H9 (cell line): ENCODE results near the gene SYT7. TPM values are rescaled to one million over a fixed set of nuclear protein-coding genes. Genes with fewer than 3 reads are reported as not detected.

Source experiments
- DNase-seq: peaks from one replicate; pipeline ENCODE4 v3.0.0-alpha.2; 2017
- H2AFZ ChIP-seq: one replicate; pipeline ENCODE4 v1.6.1; 2013; ENCODE audit warnings: mild to moderate bottlenecking, low read length, control low read depth, moderate library complexity
- H2AK5ac ChIP-seq: 2 replicates; pipeline ENCODE4 v1.6.1; 2013; ENCODE audit warnings: low read length, control low read depth, mixed read lengths; ENCODE audit not compliant: insufficient read length
- H2BK120ac ChIP-seq: one replicate; pipeline ENCODE4 v1.6.1; 2013; ENCODE audit warnings: low read depth, mild to moderate bottlenecking, low read length, control low read depth, inconsistent platforms; ENCODE audit not compliant: poor library complexity, severe bottlenecking
- H2BK12ac ChIP-seq: 2 replicates; pipeline ENCODE4 v1.6.1; 2013; ENCODE audit warnings: low read length, control low read depth, mixed read lengths, low read depth; ENCODE audit not compliant: insufficient read length
- H2BK15ac ChIP-seq: 2 replicates; pipeline ENCODE4 v1.6.1; 2013; ENCODE audit warnings: low read depth, low read length, control low read depth
- H2BK20ac ChIP-seq: one replicate; pipeline ENCODE4 v1.6.1; 2013; ENCODE audit warnings: low read depth, mild to moderate bottlenecking, low read length, control low read depth, inconsistent platforms; ENCODE audit not compliant: poor library complexity, severe bottlenecking
- H2BK5ac ChIP-seq: 2 replicates; pipeline ENCODE4 v1.6.1; 2013; ENCODE audit warnings: low read length, control low read depth, mixed read lengths; ENCODE audit not compliant: insufficient read length
- H3K14ac ChIP-seq: 2 replicates; pipeline ENCODE4 v1.6.1; 2013; ENCODE audit warnings: low read length, control low read depth; ENCODE audit not compliant: insufficient read depth
- H3K18ac ChIP-seq: 2 replicates; pipeline ENCODE4 v1.6.1; 2013; ENCODE audit warnings: low read depth, mild to moderate bottlenecking, mixed read lengths, low read length, control low read depth; ENCODE audit not compliant: insufficient read length
- H3K23ac ChIP-seq: 2 replicates; pipeline ENCODE4 v1.6.1; 2013; ENCODE audit warnings: low read length, control low read depth, mixed read lengths, low read depth; ENCODE audit not compliant: insufficient read length
- H3K23me2 ChIP-seq: 2 replicates; pipeline ENCODE4 v1.6.1; 2013; ENCODE audit warnings: low read depth, mild to moderate bottlenecking, mixed read lengths, low read length, control low read depth; ENCODE audit not compliant: insufficient read length, poor library complexity, severe bottlenecking
- H3K27ac ChIP-seq: 2 replicates; pipeline ENCODE4 v1.5.1; 2013; ENCODE audit warnings: low read length, control low read depth, mixed read lengths, low read depth; ENCODE audit not compliant: insufficient read length
- H3K27me3 ChIP-seq: 2 replicates; pipeline ENCODE4 v1.6.1; 2013; ENCODE audit warnings: low read length, control low read depth, inconsistent platforms; ENCODE audit not compliant: insufficient read depth
- H3K4ac ChIP-seq: 2 replicates; pipeline ENCODE4 v1.6.1; 2013; ENCODE audit warnings: low read depth, mild to moderate bottlenecking, control low read depth, inconsistent platforms, low read length, moderate library complexity
- H3K4me1 ChIP-seq: 2 replicates; pipeline ENCODE4 v1.6.1; 2013; ENCODE audit warnings: low read length, control low read depth, inconsistent platforms; ENCODE audit not compliant: insufficient read depth
- H3K4me2 ChIP-seq: 2 replicates; pipeline ENCODE4 v1.6.1; 2013; ENCODE audit warnings: low read length, control low read depth, mixed read lengths; ENCODE audit not compliant: insufficient read length, insufficient read depth
- H3K56ac ChIP-seq: 2 replicates; pipeline ENCODE4 v1.6.1; 2013; ENCODE audit warnings: low read depth, mild to moderate bottlenecking, mixed read lengths, low read length, control low read depth; ENCODE audit not compliant: insufficient read length
- H3K79me1 ChIP-seq: 2 replicates; pipeline ENCODE4 v1.6.1; 2013; ENCODE audit warnings: low read depth, mild to moderate bottlenecking, moderate library complexity, low read length, control low read depth, inconsistent platforms; ENCODE audit not compliant: insufficient read depth, poor library complexity, severe bottlenecking
- H3K79me2 ChIP-seq: 2 replicates; pipeline ENCODE4 v1.6.1; 2013; ENCODE audit warnings: low read length, control low read depth, inconsistent platforms; ENCODE audit not compliant: insufficient read depth
- H3K9ac ChIP-seq: 2 replicates; pipeline ENCODE4 v1.6.1; 2013; ENCODE audit warnings: low read length, control low read depth, mixed read lengths; ENCODE audit not compliant: insufficient read length; ENCODE audit errors: extremely low read depth
- H3K9me3 ChIP-seq: one replicate; pipeline ENCODE4 v1.6.1; 2013; ENCODE audit warnings: low read depth, low read length, inconsistent platforms; ENCODE audit not compliant: control insufficient read depth
- H3T11ph ChIP-seq: one replicate; pipeline ENCODE4 v1.6.1; 2013; ENCODE audit warnings: mild to moderate bottlenecking, low read length, control low read depth, inconsistent platforms
- H4K20me1 ChIP-seq: one replicate; pipeline ENCODE4 v1.6.1; 2013; ENCODE audit not compliant: control insufficient read depth, insufficient read length, insufficient read depth
- H4K5ac ChIP-seq: 2 replicates; pipeline ENCODE4 v1.6.1; 2013; ENCODE audit warnings: low read depth, mild to moderate bottlenecking, mixed read lengths, low read length, control low read depth; ENCODE audit not compliant: insufficient read length
- H4K8ac ChIP-seq: replicated peaks from 2 replicates; pipeline ENCODE4 v1.6.1; 2013; ENCODE audit warnings: low read length, control low read depth, mixed read lengths, low read depth; ENCODE audit not compliant: insufficient read length
- H4K91ac ChIP-seq: 2 replicates; pipeline ENCODE4 v1.6.1; 2013; ENCODE audit warnings: low read depth, mild to moderate bottlenecking, moderate library complexity, mixed read lengths, low read length, control low read depth; ENCODE audit not compliant: insufficient read length
- H3K27ac Mint-ChIP-seq, 3 experiments: 2 replicates in 2 of 3; 3 replicates in 1 of 3; pipeline ENCODE4 v1.8.0; 2020 to 2021; ENCODE audit warnings: mixed read lengths in 3 of 3, mild to moderate bottlenecking in 1 of 3, moderate library complexity in 1 of 3
- H3K27me3 Mint-ChIP-seq: 2 replicates; pipeline ENCODE4 v1.8.0; 2021; ENCODE audit warnings: low read depth, mild to moderate bottlenecking, moderate library complexity, mixed read lengths
- H3K36me3 Mint-ChIP-seq, 3 experiments: 2 replicates in 2 of 3; 3 replicates in 1 of 3; pipeline ENCODE4 v1.8.0; 2020 to 2021; ENCODE audit warnings: low read depth in 3 of 3, mixed read lengths in 3 of 3; ENCODE audit not compliant: insufficient read depth in 1 of 3
- H3K4me1 Mint-ChIP-seq, 2 experiments: 2 replicates each; pipeline ENCODE4 v1.8.0; 2020; ENCODE audit warnings: mixed read lengths in 2 of 2
- H3K4me3 Mint-ChIP-seq, 2 experiments: 2 replicates in 1 of 2; 3 replicates in 1 of 2; pipeline ENCODE4 v1.8.0; 2020 to 2021; ENCODE audit warnings: mild to moderate bottlenecking in 2 of 2, mixed read lengths in 2 of 2, moderate library complexity in 1 of 2
- H3K9me3 Mint-ChIP-seq, 2 experiments: 2 replicates in 1 of 2; 3 replicates in 1 of 2; pipeline ENCODE4 v1.8.0; 2020; ENCODE audit warnings: mild to moderate bottlenecking in 2 of 2, mixed read lengths in 2 of 2, moderate library complexity in 1 of 2
- WGBS: extraction: QIAGEN DNeasy Blood & Tissue Kit; methylation state at CpG from one replicate; pipeline ENCODE4 v1.1.7; 2013; ENCODE audit warnings: missing lambda C conversion rate, low lambda C conversion rate, mixed read lengths; ENCODE audit not compliant: insufficient read length; ENCODE audit errors: extremely low coverage; 5-methylcytosine and 5-hydroxymethylcytosine counted together
- total RNA-seq: library from RNA; stranded (reverse); gene quantifications from 2 replicates; pipeline ENCODE4 v1.2.1, GENCODE V29; 2021
- TF ChIP-seq, protein P1 (sequence below): fragments of 200-600 bp; sonication (generic); conservative IDR thresholded peaks from 3 replicates; pipeline ENCODE4 v1.8.0; 2021; ENCODE audit warnings: antibody characterized with exemption, mild to moderate bottlenecking

Gene SYT7
- total RNA-seq, 1 experiment from 2014 or later = 8.8 TPM

DNA sequence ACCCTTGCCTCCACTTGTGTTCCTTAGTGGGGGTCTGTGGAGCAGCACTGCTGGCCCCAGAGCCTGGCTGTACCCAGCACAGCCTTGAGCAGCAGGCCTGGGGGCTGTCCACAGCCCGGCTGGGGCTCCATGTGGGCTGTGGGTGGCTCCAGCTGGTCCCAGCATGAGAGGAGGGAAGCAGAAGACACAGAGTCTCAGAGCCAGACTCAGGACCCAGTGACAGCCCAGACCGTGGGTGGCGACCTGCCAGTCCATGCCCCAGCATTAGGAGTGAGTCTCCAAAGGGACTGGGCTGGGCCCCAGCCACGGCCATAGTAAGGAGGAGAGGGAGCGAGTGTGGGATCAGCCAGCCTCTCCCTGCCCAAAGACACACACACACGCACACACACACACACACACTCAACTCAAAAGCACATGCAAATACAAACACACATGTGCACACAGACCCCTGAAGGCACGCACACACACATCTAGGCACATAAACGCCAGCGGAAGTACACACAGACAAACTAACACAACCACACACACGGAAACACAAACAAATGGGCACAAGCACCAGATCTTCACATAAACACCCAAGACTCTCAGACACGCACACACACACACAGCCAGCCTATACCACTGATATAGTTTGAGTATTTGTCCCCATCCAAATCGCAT is 89.0 kb downstream of the SYT7 start:
- no peak overlapping the region for H3K27ac ChIP-seq
- H3K4ac ChIP-seq = no peak overlapping the region
- no peaks in the 10 kb centered on the region for H3K79me1 ChIP-seq
- no peaks in the 10 kb centered on the region for H3K79me2 ChIP-seq
- H2BK12ac ChIP-seq = no peak overlapping the region
- H3K9ac ChIP-seq = no peak overlapping the region
- no peak overlapping the region for H2AK5ac ChIP-seq
- no peak overlapping the region for H4K5ac ChIP-seq
- no peak overlapping the region for H3K23ac ChIP-seq
- no CpG with 5 or more reads among the region's 12 CpGs for WGBS
- no peak overlapping the region; the same call in 1 of the 2 replicates for H3K14ac ChIP-seq
- no peaks in the 10 kb centered on the region for H3K9me3 ChIP-seq
- H4K20me1 ChIP-seq = peaks cover 4% of the 10 kb centered on the region
- H3K4me3 Mint-ChIP-seq = no peak overlapping the region; a peak in 1 of 5 replicates
- no peak for DNase-seq
- no peaks in the 10 kb centered on the region for H3K23me2 ChIP-seq
- H3K27me3 Mint-ChIP-seq = peaks cover 25% of the 10 kb centered on the region
- TF ChIP-seq, protein P1, sequence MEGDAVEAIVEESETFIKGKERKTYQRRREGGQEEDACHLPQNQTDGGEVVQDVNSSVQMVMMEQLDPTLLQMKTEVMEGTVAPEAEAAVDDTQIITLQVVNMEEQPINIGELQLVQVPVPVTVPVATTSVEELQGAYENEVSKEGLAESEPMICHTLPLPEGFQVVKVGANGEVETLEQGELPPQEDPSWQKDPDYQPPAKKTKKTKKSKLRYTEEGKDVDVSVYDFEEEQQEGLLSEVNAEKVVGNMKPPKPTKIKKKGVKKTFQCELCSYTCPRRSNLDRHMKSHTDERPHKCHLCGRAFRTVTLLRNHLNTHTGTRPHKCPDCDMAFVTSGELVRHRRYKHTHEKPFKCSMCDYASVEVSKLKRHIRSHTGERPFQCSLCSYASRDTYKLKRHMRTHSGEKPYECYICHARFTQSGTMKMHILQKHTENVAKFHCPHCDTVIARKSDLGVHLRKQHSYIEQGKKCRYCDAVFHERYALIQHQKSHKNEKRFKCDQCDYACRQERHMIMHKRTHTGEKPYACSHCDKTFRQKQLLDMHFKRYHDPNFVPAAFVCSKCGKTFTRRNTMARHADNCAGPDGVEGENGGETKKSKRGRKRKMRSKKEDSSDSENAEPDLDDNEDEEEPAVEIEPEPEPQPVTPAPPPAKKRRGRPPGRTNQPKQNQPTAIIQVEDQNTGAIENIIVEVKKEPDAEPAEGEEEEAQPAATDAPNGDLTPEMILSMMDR = no peak
- H3K4me1 Mint-ChIP-seq = peaks cover 21 to 28% of the 10 kb centered on the region in 2 experiments
- H3K36me3 Mint-ChIP-seq = peaks cover 3 to 5% (median 4%) of the 10 kb centered on the region in 3 experiments; a peak in 6 of 7 replicates
- no peak overlapping the region for H4K91ac ChIP-seq
- no peak overlapping the region for H3K27ac Mint-ChIP-seq
- H2BK120ac ChIP-seq = no peak overlapping the region
- H3K9me3 Mint-ChIP-seq = no peaks in the 10 kb centered on the region; a peak in 1 of 5 replicates
- no peaks in the 10 kb centered on the region for H3K27me3 ChIP-seq
- H3K4me2 ChIP-seq = no peak overlapping the region
- no peak overlapping the region for H3K18ac ChIP-seq
- no peak overlapping the region for H2BK20ac ChIP-seq
- H3K56ac ChIP-seq = no peak overlapping the region
- H2BK5ac ChIP-seq = no peak overlapping the region
- H2AFZ ChIP-seq = no peak overlapping the region
- H3T11ph ChIP-seq = no peak overlapping the region
- no peak overlapping the region for H2BK15ac ChIP-seq
- no peak overlapping the region for H4K8ac ChIP-seq
- peaks cover 3% of the 10 kb centered on the region; the same call in 1 of the 2 replicates for H3K4me1 ChIP-seq
